DOHH2 (cell line): ENCODE data around the gene FLCN.

ENCODE experiments used
- H3F3A ChIP-seq: fragments of 200-600 bp; sonication (generic), shearing (Covaris generic); 2 replicates; pipeline ENCODE4 v1.6.0; 2016; ENCODE audit warnings: antibody characterized with exemption, mild to moderate bottlenecking; ENCODE audit not compliant: control insufficient read depth, insufficient read depth
- H3K27ac ChIP-seq: fragments of 200-600 bp; sonication (generic); 2 replicates; pipeline ENCODE4 v1.5.1; 2014; ENCODE audit warnings: low read depth, mild to moderate bottlenecking, low read length, moderate library complexity
- H3K27me3 ChIP-seq: fragments of 200-600 bp; sonication (generic); 2 replicates; pipeline ENCODE4 v1.6.1; 2014; ENCODE audit warnings: mild to moderate bottlenecking, low read length, mixed read lengths; ENCODE audit not compliant: control insufficient read depth
- H3K36me3 ChIP-seq: fragments of 200-600 bp; sonication (generic); 2 replicates; pipeline ENCODE4 v1.6.1; 2014; ENCODE audit warnings: mild to moderate bottlenecking, low read length, moderate library complexity, mixed read lengths; ENCODE audit not compliant: control insufficient read depth
- H3K4me1 ChIP-seq: fragments of 200-600 bp; sonication (generic); 2 replicates; pipeline ENCODE4 v1.6.1; 2014; ENCODE audit warnings: mild to moderate bottlenecking, low read length, mixed read lengths; ENCODE audit not compliant: control insufficient read depth
- H3K4me2 ChIP-seq: fragments of 200-600 bp; sonication (generic); 2 replicates; pipeline ENCODE4 v1.6.0; 2014; ENCODE audit warnings: mild to moderate bottlenecking, low read length, moderate library complexity
- H3K4me3 ChIP-seq: fragments of 200-600 bp; sonication (generic); 2 replicates; pipeline ENCODE4 v1.5.1; 2014; ENCODE audit warnings: mild to moderate bottlenecking, low read length, mixed read lengths
- H3K79me2 ChIP-seq: fragments of 200-600 bp; sonication (generic); 2 replicates; pipeline ENCODE4 v1.6.1; 2014; ENCODE audit warnings: mild to moderate bottlenecking, low read length, mixed read lengths; ENCODE audit not compliant: control insufficient read depth
- H3K9me2 ChIP-seq: fragments of 200-600 bp; sonication (generic); replicated peaks from 2 replicates; pipeline ENCODE4 v1.6.1; 2014; ENCODE audit warnings: mild to moderate bottlenecking, low read length, mixed read lengths; ENCODE audit not compliant: control insufficient read depth
- H3K9me3 ChIP-seq: fragments of 200-600 bp; sonication (generic); 2 replicates; pipeline ENCODE4 v1.6.1; 2014; ENCODE audit warnings: antibody characterized with exemption, low read length, mixed read lengths; ENCODE audit not compliant: control insufficient read depth, insufficient read depth
- H4K20me1 ChIP-seq: fragments of 200-600 bp; sonication (generic); 2 replicates; pipeline ENCODE4 v1.6.0; 2014; ENCODE audit warnings: low read depth, mild to moderate bottlenecking, antibody characterized with exemption, low read length, moderate library complexity; ENCODE audit not compliant: control insufficient read depth, insufficient read depth
- EZH2phosphoT487 ChIP-seq: fragments of 200-600 bp; sonication (generic); IDR thresholded peaks from 2 replicates; pipeline ENCODE4 v1.6.1; 2017; ENCODE audit warnings: borderline replicate concordance, mild to moderate bottlenecking, antibody characterized with exemption, low read length, moderate library complexity, mixed read lengths
- TF ChIP-seq, protein P1 (sequence below): fragments of 200-600 bp; sonication (generic); IDR thresholded peaks from one replicate; pipeline ENCODE4 v1.5.1; 2014; ENCODE audit warnings: antibody characterized with exemption, mild to moderate bottlenecking, low read depth, low read length; ENCODE audit not compliant: poor library complexity, severe bottlenecking

Gene FLCN

DNA sequence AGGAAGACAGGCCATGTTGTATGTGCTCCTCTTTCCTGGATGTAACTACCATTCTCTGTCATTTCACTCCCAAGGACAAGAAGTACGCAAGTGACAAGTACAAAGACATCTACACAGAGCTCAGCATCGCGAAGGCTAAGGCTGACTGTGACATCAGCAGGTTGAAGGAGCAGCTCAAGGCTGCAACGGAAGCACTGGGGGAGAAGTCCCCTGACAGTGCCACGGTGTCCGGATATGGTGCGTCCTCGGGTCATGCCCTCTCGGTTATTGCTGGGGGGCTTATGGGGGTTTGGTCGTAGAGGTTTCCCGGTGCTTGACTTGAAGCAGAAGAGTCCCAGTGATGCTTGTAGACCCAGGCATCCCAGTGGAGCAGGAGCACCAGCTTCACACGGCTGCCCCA is 59.8 kb downstream of the FLCN start:
- Histone ChIP-seq H3K4me3 (no peak overlapping the region), H3K27me3 (no peaks in the 10 kb centered on the region), H3K4me2 (no peak overlapping the region), H3K36me3 (peaks cover 78% of the 10 kb centered on the region), H3K9me3 (no peaks in the 10 kb centered on the region), H4K20me1 (no peaks in the 10 kb centered on the region), H3K79me2 (no peaks in the 10 kb centered on the region), H3K9me2 (no peaks in the 10 kb centered on the region), H3K27ac (no peak overlapping the region), H3F3A (no peaks in the 10 kb centered on the region; the same call in 1 of the 2 replicates), H3K4me1 (peaks cover 15% of the 10 kb centered on the region)
- no peak for TF ChIP-seq EZH2phosphoT487
- TF ChIP-seq, protein P1, sequence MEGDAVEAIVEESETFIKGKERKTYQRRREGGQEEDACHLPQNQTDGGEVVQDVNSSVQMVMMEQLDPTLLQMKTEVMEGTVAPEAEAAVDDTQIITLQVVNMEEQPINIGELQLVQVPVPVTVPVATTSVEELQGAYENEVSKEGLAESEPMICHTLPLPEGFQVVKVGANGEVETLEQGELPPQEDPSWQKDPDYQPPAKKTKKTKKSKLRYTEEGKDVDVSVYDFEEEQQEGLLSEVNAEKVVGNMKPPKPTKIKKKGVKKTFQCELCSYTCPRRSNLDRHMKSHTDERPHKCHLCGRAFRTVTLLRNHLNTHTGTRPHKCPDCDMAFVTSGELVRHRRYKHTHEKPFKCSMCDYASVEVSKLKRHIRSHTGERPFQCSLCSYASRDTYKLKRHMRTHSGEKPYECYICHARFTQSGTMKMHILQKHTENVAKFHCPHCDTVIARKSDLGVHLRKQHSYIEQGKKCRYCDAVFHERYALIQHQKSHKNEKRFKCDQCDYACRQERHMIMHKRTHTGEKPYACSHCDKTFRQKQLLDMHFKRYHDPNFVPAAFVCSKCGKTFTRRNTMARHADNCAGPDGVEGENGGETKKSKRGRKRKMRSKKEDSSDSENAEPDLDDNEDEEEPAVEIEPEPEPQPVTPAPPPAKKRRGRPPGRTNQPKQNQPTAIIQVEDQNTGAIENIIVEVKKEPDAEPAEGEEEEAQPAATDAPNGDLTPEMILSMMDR = no peak

DNA sequence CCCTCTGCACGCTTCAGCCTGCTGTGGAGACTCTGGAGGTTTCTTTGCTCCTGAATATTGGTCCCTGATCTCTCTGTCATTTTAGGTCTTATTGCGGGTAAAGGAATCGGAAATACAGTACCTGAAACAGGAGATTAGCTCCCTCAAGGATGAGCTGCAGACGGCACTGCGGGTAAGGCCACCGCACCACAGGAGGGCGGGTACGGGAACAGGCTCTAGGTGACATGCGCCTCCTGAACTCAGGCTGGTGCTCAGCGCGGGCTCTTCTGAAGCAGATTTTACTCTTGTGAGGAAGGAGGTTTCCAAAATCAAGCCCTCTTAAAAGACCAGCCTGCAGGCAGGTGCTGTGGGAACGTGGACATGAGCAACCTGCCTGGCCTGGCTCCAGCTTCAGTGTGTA is 60.6 kb downstream of the FLCN start:
- Histone ChIP-seq H3K9me2 (no peaks in the 10 kb centered on the region), H3F3A (no peaks in the 10 kb centered on the region; the same call in 1 of the 2 replicates), H3K36me3 (peaks cover 75% of the 10 kb centered on the region), H3K9me3 (no peaks in the 10 kb centered on the region), H3K4me2 (no peak overlapping the region), H3K79me2 (no peaks in the 10 kb centered on the region), H3K4me3 (no peak overlapping the region), H3K27me3 (no peaks in the 10 kb centered on the region), H3K4me1 (peaks cover 7% of the 10 kb centered on the region), H4K20me1 (no peaks in the 10 kb centered on the region), H3K27ac (no peak overlapping the region)
- no peak for TF ChIP-seq EZH2phosphoT487
- TF ChIP-seq, protein P1 = no peak

DNA sequence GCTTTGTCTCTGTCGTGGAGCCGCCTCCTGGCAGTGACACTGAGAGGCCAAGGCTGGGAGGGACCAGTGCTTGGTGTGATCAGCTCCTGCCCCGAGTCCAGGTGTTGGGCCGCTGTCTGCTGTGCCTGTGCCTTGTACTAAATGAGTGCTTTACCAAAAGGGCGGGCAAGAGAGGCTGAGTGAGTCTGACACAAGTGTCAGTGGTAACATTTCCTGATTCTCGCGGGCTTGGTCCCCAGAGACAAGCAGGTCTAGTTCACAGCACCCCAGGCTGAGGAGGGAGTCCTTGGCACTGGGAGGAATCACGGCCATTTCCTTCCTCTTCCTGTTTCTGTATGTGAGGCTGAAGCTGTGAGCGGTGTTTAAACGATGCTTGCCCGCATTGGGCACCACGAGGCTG is 61.1 kb downstream of the FLCN start:
- H3K4me1 ChIP-seq = peaks cover 5% of the 10 kb centered on the region; the same call in 1 of the 2 replicates
- TF ChIP-seq EZH2phosphoT487 = no peak
- TF ChIP-seq, protein P1 = no peak
- no peaks in the 10 kb centered on the region for H4K20me1 ChIP-seq
- no peak overlapping the region for H3K27ac ChIP-seq
- H3K4me2 ChIP-seq = no peak overlapping the region
- no peaks in the 10 kb centered on the region for H3K9me2 ChIP-seq
- no peaks in the 10 kb centered on the region for H3K79me2 ChIP-seq
- H3F3A ChIP-seq = no peaks in the 10 kb centered on the region; the same call in 1 of the 2 replicates
- peaks cover 71% of the 10 kb centered on the region for H3K36me3 ChIP-seq
- H3K9me3 ChIP-seq = no peaks in the 10 kb centered on the region
- H3K27me3 ChIP-seq = no peaks in the 10 kb centered on the region
- H3K4me3 ChIP-seq = no peak overlapping the region

DNA sequence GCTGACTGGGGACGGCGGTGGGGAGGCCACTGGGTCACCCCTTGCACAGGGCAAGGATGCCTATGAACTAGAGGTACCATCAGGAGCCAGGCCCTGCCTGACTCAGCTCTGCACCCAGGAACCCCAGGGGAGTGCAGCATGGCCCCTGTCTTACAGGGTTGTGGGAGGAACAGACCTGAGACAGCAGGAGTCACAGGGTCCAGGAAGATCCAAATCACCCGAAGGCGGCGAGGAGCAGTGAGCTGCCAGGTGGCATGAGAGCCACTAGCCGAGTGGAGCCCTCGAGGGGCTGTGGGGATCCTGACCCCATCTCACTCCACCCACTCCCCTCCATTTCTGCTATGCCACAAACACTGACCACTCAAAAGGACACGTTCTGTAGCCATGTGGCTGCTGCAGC is 61.6 kb downstream of the FLCN start:
- no peaks in the 10 kb centered on the region for H3K27me3 ChIP-seq
- H3K9me2 ChIP-seq = no peaks in the 10 kb centered on the region
- no peaks in the 10 kb centered on the region for H3K79me2 ChIP-seq
- TF ChIP-seq, protein P1 = no peak
- TF ChIP-seq EZH2phosphoT487 = no peak
- no peaks in the 10 kb centered on the region for H4K20me1 ChIP-seq
- no peak overlapping the region for H3K4me2 ChIP-seq
- no peaks in the 10 kb centered on the region; the same call in 1 of the 2 replicates for H3F3A ChIP-seq
- H3K4me1 ChIP-seq = peaks cover 5% of the 10 kb centered on the region; the same call in 1 of the 2 replicates
- H3K27ac ChIP-seq = no peak overlapping the region
- H3K4me3 ChIP-seq = no peak overlapping the region
- H3K9me3 ChIP-seq = no peaks in the 10 kb centered on the region
- peaks cover 65% of the 10 kb centered on the region for H3K36me3 ChIP-seq
